ENCODE measurements around the gene SEMA6B. TPM values are rescaled to one million over a fixed set of nuclear protein-coding genes. Genes with fewer than 3 reads are reported as not detected.
A peak's percentile ranks its signal among the peaks of the same experiment; 100 is the strongest.

Gene SEMA6B
- total and polyA plus RNA-seq, 2 of the 8 experiments (the other 6 are each of a cell fraction or from before 2014, with no cell fraction given), result 31.3 to 54.4 TPM

GRCh38 chr19:4571305-4571917, 11.9 kb upstream of the SEMA6B start:
- no peak overlapping the region for H3K56ac ChIP-seq (replicated peaks; ENCODE audit: insufficient read length, low read depth, low read length)

More at GRCh38 chr19:4571305-4571917, 11.9 kb upstream of the SEMA6B start:
- Histone ChIP-seq H3K4me2 (ENCODE audit: insufficient read depth in 1 of 2, low read depth in 2 of 2, low read length in 2 of 2) (no peak overlapping the region), H3K23ac (ENCODE audit: insufficient read length) (no peak overlapping the region), H2BK5ac (ENCODE audit: low read depth, low read length) (no peak overlapping the region), H3K36me3 (ENCODE audit: control insufficient read depth in 2 of 4, insufficient read depth in 4 of 4, low read length in 3 of 4) (no peaks in the 10 kb centered on the region), H3K9ac (replicated peaks in 1 of 4; ENCODE audit: extremely low read depth in 1 of 4, low read depth in 3 of 4, low read length in 3 of 4) (no peak overlapping the region), H3K14ac (ENCODE audit: insufficient read length) (no peak overlapping the region), H4K20me1 (replicated peaks in 1 of 2; ENCODE audit: control insufficient read depth in 1 of 2, insufficient read depth in 2 of 2, low read length in 2 of 2) (peaks cover 10 to 18% of the 10 kb centered on the region in 2 experiments), H2BK15ac (ENCODE audit: low read length) (no peak overlapping the region), H3K79me1 (ENCODE audit: low read depth, low read length) (peaks cover 12% of the 10 kb centered on the region), H2AFZ (ENCODE audit: low read length) (no peak overlapping the region), H2AK5ac (ENCODE audit: low read depth, low read length) (no peak overlapping the region), H2BK120ac (replicated peaks; ENCODE audit: low read depth, low read length) (no peak overlapping the region), H4K91ac (replicated peaks; ENCODE audit: insufficient read length, low read length) (no peak overlapping the region), H3K4me1 (replicated peaks in 1 of 4; ENCODE audit: control insufficient read depth in 3 of 4, insufficient read depth in 4 of 4, low read length in 3 of 4) (peaks cover 3 to 9% (median 8%) of the 10 kb centered on the region in 4 experiments), H3K27ac (ENCODE audit: low read depth, low read length) (no peak overlapping the region), H3K4me3 (ENCODE audit: extremely low read depth in 1 of 4, insufficient read depth in 2 of 4, low read depth in 3 of 4, low read length in 4 of 4) (no peak overlapping the region), H3K4ac (replicated peaks; ENCODE audit: insufficient read length, low read depth, low read length) (no peak overlapping the region), H3K23me2 (ENCODE audit: low read depth, low read length) (no peaks in the 10 kb centered on the region), H3K9me3 (ENCODE audit: insufficient read depth in 2 of 2, low read depth in 1 of 2, low read length in 1 of 2) (no peaks in the 10 kb centered on the region), H2BK20ac (ENCODE audit: low read length) (no peak overlapping the region), H3K18ac (ENCODE audit: extremely low read depth, low read length) (no peak overlapping the region), H3K27me3 (replicated peaks in 1 of 4; ENCODE audit: control insufficient read depth in 3 of 4, extremely low read depth in 1 of 4, insufficient read depth in 3 of 4, low read length in 3 of 4) (no peaks in the 10 kb centered on the region), H4K8ac (ENCODE audit: extremely low read depth, insufficient read depth, low read length) (no peak overlapping the region), H4K5ac (ENCODE audit: insufficient read length, low read depth, low read length) (no peak overlapping the region), H2BK12ac (ENCODE audit: low read depth, low read length) (no peak overlapping the region), H3K79me2 (ENCODE audit: control insufficient read depth in 1 of 2, insufficient read depth in 2 of 2, low read length in 2 of 2) (peaks cover 0 to 18% of the 10 kb centered on the region in 2 experiments; a peak in 1 of 4 replicates)
- ChIA-PET CTCF (ENCODE audit: partially characterized antibody) (interaction anchor here (1.2 to 14.7 kb wide), 11 partner anchors 7 to 169 kb away, joined by 3 to 316 read pairs (median 8); partner anchors contain the start of genes CHAF1A and PLIN5), POLR2A (ENCODE audit: partially characterized antibody) (interaction anchor here (0.5 to 1.3 kb wide), 4 partner anchors 9 to 41 kb away, joined by 3 to 4 read pairs (median 3); no protein-coding TSS in a partner anchor)
- 91% methylated on average over 18 of the region's 22 CpGs; no CpG with 5 or more reads in 1 of the 2 experiments for WGBS, 2 experiments (ENCODE audit: extremely low coverage in 1 of 2, insufficient coverage in 1 of 2, insufficient read length in 1 of 2, insufficient replicate concordance in 2 of 2, low coverage in 1 of 2, low lambda C conversion rate in 2 of 2, missing lambda C conversion rate in 1 of 2)
- no peak for TF ChIP-seq RBBP5 (IDR thresholded peaks at IDR 0.05; ENCODE audit: borderline replicate concordance, low read depth, low read length)
- peak; percentile 33; the same call in 1 of the 2 replicates for TF ChIP-seq KDM1A (IDR thresholded peaks at IDR 0.05; ENCODE audit: borderline replicate concordance, low read length)
- no peak for DNase-seq (ENCODE audit: low read depth in 1 of 2, low spot score in 2 of 2)
- FAIRE-seq, result no peak

Measured in H1 (cell line).